Stimulated activated CD8-positive, alpha-beta memory T cell treated with anti-CD3 and anti-CD28 coated beads, Interleukin-7, amount 100 ng/mL, for 1 hour (primary cell): ENCODE data around the gene RIMKLA.

ENCODE experiments used
- DNase-seq, 2 donors: peaks; one replicate each; pipeline ENCODE4 v3.0.0-alpha.2; 2020; ENCODE audit warnings: low read depth in 2 of 2

The RIMKLA gene

DNA sequence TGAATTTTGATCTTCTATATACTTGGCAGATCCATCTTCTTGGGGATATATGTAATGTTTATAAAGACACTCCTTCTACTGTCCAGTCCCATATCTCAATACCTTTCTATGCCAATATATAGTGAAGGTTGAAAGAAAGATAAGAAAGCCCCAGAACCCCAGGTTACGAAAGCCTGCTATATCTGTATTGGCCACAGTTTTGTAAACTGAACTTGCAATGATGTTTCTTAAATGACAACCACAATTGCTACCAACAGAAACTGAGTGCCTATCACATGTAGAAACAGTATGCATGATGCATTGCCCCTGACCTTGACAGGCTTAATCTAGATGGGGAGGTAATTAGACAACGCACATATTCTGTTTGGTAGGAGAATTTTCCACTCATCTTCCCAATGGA lies 7.8 kb upstream of the RIMKLA start:
- no peak for DNase-seq

- no peak for DNase-seq
These were observed 602 bp upstream of the RIMKLA start for GRCh38 chr1:42379794-42380585.

- no peak for DNase-seq
These were observed 685 bp downstream of the RIMKLA start for GRCh38 chr1:42381280-42381673.

GRCh38 chr1:42385283-42385682 lies 4.7 kb downstream of the RIMKLA start:
- no peak for DNase-seq

DNA sequence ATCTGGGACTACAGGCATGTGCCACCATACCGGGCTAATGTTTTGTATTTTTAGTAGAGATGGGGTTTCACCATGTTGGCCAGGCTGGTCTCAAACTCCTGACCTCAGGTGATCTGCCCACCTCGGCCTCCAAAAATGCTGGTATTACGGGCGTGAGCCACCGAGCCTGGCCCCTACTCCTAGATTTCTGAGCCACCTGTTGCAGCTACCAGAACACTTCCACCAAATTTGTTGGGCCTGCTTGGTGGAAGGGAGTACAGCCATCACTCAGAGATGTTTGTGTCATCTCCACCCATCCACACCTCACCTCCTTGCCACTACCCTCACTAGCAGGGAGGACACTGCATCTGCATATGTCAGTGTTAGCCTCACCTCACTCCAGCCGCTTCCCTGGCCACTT lies 5.5 kb downstream of the RIMKLA start:
- no peak for DNase-seq

GRCh38 chr1:42392255-42392654 lies 11.7 kb downstream of the RIMKLA start:
- DNase-seq = no peak

GRCh38 chr1:42392967-42393848 lies 12.6 kb downstream of the RIMKLA start:
- DNase-seq = no peak

DNA sequence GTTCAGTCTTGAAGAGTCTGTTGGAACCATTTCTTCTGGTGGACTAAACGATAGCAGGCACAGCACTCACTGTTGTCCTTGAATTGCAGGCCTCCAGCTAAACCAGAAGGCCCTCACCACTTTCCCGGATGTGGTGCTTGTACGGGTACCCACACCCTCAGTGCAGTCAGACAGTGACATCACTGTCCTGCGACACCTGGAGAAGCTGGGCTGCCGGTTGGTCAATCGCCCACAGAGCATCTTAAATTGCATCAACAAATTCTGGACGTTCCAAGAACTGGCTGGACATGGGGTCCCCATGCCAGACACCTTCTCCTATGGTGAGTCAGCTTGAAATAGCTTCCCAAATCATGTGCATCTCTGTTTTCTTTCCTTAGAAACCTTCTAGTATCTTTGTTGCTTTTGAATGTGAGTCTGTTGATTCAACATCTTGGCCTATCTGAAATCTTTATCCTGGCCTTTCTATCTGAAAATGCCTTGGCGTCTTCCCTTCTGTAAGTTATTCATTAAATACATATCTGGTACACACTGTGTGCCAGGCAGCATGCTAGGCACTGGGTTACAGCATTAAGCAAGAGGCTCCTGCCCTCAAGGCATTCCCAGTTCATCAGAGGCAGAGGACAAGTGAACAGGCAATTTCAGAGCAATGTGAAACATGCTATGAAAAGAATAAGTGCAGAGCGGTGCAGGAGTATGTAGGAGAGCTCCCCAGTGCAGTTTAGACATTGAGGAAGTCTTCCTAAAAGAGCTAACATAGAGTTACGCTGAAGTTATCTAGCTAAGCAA lies 18.9 kb downstream of the RIMKLA start:
- DNase-seq = no peak

DNA sequence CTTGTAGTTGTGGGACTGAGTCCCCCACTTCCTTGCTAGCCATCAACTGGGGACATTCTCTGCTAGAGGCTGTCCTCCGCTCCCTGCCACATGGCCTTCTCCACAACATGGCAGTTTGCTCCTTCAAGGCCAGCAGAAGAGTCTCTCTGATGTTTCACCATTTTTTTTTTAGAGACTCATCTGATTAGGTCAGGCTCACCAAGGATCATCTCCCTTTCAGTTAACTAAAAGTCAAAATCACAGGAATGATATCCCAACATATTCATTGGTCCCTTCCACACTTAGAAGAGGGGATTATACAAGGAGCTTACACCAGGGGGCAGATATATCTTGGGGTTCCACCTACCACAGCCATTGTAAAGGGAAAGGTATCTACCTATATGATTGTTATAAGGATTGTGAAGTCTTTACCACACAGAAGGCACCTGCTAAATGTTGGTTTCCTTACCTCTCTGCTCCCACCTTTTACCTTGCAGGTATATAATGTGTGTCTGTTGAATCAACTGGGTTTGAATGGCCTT lies 23.3 kb downstream of the RIMKLA start:
- no peak for DNase-seq

GRCh38 chr1:42414551-42415496 lies 34.2 kb downstream of the RIMKLA start:
- no peak for DNase-seq

- DNase-seq = no peak
These were observed 36.6 kb downstream of the RIMKLA start for GRCh38 chr1:42417166-42417565.

DNA sequence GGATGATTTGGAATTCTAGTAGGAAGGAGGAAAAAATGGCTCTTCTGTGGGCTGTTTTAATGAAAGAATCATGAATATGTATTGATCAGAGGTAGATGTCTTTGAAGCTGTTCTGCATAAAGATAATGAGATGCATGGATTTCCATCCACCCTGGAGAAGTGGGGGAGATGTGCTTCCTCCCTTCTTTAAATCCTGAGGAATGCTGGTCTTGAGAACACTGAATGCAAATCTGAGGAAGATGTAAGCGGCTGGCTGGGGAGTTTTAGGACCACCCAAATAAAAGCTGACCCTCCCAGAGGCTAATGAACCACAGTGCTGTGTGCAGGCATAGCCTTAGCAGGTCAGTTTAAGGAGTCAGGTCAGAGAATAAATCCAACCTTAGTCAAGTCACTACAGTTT lies 37.9 kb downstream of the RIMKLA start:
- DNase-seq = no peak

- DNase-seq = no peak
These were observed 38.7 kb downstream of the RIMKLA start for GRCh38 chr1:42419126-42419821.

GRCh38 chr1:42420121-42420520 lies 39.5 kb downstream of the RIMKLA start:
- DNase-seq = no peak

DNA sequence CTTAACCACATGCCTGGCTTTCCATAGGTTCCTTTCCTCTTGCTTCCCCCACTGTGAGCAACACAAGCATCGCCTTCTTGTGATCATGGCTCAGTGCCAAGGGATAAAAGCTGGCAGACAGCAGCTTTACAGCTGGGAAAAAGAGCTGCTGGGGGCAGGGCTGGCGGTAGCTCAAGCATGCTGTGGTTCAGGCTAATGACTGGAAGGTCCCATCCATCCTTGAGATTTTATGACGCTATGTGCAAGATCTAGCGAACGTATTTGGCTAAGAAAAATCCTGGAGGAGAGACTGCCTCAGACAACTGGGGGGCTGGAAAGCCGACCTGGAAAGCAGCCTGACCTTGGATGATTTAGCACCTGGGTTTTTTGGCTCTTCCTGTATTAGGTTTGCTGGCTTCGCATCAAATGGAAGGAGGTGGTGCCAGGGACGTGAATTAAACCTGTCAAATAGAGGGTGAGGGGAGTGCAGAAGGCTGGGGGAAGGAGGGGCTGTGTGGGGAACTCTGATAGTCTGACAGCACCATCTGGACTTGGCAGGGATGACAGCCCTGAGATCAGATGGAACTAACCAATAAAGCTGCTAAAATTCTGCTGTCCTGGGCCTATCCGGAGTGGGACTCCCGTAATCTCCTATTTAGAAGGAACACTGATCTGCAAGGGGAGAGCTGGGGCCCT lies 40.5 kb downstream of the RIMKLA start:
- no peak for DNase-seq

GRCh38 chr1:42422737-42423136 lies 42.1 kb downstream of the RIMKLA start:
- no peak for DNase-seq

- DNase-seq = no peak
These were observed 43.1 kb downstream of the RIMKLA start for GRCh38 chr1:42423681-42424080.

DNA sequence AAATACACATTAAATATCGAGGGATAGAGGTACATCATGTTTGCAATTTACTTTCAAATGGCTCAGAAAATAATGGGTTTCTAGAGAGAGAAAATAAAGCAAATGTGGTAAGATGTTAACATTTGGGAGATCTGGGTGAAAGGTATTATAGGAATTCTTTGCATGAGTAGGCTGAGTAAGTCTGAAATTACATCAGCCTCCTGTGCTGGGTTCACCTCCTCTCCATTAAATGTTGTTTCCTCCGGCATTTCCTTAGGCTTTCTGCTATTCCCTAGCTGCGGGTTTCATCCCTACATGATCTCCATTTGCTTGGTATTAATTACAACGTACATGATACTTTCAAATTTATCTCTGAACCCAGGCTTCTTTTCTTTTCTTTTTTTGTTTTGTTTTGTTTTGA lies 43.6 kb downstream of the RIMKLA start:
- no peak for DNase-seq

DNA sequence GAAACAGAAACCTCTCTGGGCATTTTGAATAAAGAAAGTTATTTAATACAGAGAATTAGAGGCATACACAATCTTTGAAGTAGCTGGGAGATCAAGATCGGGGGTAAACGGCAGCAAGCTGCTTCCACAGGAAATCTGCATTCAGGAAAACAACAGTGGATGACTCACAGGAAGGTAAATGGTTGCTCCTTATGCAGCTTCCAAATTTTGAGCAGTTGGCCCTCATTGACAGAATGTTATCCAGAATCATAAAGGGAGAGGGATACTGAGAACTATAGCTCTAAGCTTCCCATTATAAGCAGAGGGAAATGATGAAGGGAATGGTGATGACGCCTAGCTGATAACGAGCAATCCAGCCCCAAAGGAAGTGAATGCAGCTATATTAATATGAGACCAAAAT lies 46.6 kb downstream of the RIMKLA start:
- DNase-seq = no peak

DNA sequence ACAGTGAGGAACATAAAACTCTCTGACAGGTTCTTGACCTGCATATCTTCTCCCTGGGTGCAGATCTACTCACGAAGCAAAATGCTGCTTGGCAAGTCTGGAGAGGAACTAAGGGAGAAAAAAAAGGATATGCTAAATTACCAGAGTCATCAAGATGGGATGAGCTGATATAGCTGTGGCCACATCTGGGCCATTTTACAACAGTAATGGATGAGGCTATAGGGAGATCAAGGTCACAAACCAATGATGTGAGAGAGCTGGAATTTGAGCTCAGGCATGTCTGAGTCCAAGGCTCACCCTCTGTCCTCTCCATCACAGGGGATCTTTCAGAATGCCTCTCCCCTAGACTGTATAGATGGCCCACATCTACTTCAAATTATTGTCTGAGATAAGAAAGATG lies 49.0 kb downstream of the RIMKLA start:
- no peak for DNase-seq
